SK-N-SH (cell line): ENCODE results near the gene NKX6-2. TPM values are rescaled to one million over a fixed set of nuclear protein-coding genes. Genes with fewer than 3 reads are reported as not detected.

Experiments used
- polyA plus RNA-seq, 3 experiments: library from polyadenylated mRNA; depleted of rRNA; stranded (reverse); fragments of >200 nt; gene quantifications; 2 replicates each; pipeline ENCODE4 v1.2.3, GENCODE V29; 2012

The NKX6-2 gene
- polyA plus RNA-seq, 1 of the 3 experiments (the other 2 are of a cell fraction): not detected

Other genes with a start within 250 kb of the NKX6-2 start
- 12.0 and 12.9 TPM in 2 replicates for gene INPP5A, start 248.4 kb downstream of the NKX6-2 start, polyA plus RNA-seq (2012; rRNA removed)
- gene CFAP46, start 156.4 kb upstream of the NKX6-2 start, polyA plus RNA-seq (2012; rRNA removed): 3.9 and 4.9 TPM in 2 replicates